ENCODE measurements around the gene ARL4C. TPM values are rescaled to one million over a fixed set of nuclear protein-coding genes. Genes with fewer than 3 reads are reported as not detected.

The ARL4C gene
- total and polyA plus RNA-seq, 2 of the 8 experiments (the other 6 are each of a cell fraction or from before 2014, with no cell fraction given): 7.0 to 16.9 TPM

DNA sequence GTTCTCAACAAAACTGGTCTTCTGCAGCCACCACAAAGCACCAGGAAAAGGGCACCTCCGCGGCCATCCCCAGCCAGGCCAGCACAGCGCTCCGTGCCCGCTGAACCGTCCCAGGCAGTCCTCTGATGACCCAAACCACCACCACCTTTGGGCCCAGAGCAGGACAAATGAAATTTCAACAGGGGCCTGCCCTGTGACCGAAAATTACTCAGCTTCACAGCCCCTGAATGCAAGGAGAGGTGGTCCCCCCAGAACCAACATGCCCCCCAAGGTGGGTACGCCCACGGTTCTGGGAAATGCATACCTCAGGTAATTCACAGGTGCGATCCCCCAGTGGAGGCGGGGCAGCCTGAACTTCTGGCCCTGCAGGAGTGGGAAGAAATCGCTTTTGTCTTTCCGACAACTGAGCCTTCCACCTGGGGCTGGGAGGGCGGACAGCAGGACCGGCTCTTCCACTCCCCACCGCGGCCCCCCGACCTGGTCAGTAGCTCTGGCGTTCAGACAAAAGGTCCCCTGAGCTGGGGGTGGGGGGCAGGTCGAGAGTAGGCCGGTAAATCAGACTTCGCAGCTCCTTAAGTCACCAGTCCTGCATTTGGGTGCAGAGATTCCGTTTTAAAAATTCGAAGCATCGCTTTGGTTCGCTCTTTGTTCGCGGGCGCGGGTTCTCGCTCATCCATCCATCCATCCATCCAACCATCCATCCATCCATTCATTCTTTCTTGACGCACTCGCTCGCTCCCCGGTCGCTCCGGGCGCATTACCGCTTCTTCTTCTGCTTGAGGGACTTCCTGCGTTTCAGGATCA, 1.4 kb downstream of the ARL4C start (continued):
- TF ChIP-seq HDAC6 (IDR thresholded peaks at IDR 0.05; ENCODE audit: low read depth, low read length) (no peak), KDM5A (IDR thresholded peaks at IDR 0.05; ENCODE audit: low read length) (no peak), ZNF274 (IDR thresholded peaks at IDR 0.05; ENCODE audit: borderline replicate concordance, extremely low read depth, low read length) (no peak), POLR2A (IDR thresholded peaks at IDR 0.05; ENCODE audit: control extremely low read depth in 1 of 2, low read depth in 2 of 2, low read length in 2 of 2) (peak in 1 of 2 experiments; percentile 55; a peak in 1 of 3 replicates), SUZ12 (IDR thresholded peaks at IDR 0.05; ENCODE audit: low read length) (no peak), CREB1 (IDR thresholded peaks at IDR 0.05) (no peak), KDM4A (IDR thresholded peaks at IDR 0.05; ENCODE audit: low read depth, low read length, severe bottlenecking) (no peak), TAF1 (IDR thresholded peaks at IDR 0.05; ENCODE audit: low read depth, low read length) (no peak), RBBP5 (IDR thresholded peaks at IDR 0.05; ENCODE audit: borderline replicate concordance, low read depth, low read length) (peak; percentile 39; the same call in 1 of the 2 replicates), TAF7 (optimal IDR thresholded peaks at IDR 0.05; ENCODE audit: borderline replicate concordance, low read depth, low read length) (no peak), ASH2L (IDR thresholded peaks at IDR 0.05; ENCODE audit: low read length) (no peak), JUN (IDR thresholded peaks at IDR 0.05; ENCODE audit: low read depth, low read length) (no peak), POLR2AphosphoS5 (IDR thresholded peaks at IDR 0.05; ENCODE audit: low read depth, low read length) (peak; percentile 15; the same call in 1 of the 2 replicates)
- TF ChIP-seq, protein P1, sequence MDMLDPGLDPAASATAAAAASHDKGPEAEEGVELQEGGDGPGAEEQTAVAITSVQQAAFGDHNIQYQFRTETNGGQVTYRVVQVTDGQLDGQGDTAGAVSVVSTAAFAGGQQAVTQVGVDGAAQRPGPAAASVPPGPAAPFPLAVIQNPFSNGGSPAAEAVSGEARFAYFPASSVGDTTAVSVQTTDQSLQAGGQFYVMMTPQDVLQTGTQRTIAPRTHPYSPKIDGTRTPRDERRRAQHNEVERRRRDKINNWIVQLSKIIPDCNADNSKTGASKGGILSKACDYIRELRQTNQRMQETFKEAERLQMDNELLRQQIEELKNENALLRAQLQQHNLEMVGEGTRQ (IDR thresholded peaks at IDR 0.05; ENCODE audit: low read length): no peak
